H1 (cell line): ENCODE measurements around the gene MEGF9. TPM values are rescaled to one million over a fixed set of nuclear protein-coding genes. Genes with fewer than 3 reads are reported as not detected.

Source experiments
- CTCF ChIA-PET: fragments of 300-600 bp; sonication (Branson Sonifier 250); formaldehyde crosslinking; loops from one replicate; lab custom pipeline; 2021; ENCODE audit not compliant: partially characterized antibody; lab: Charles Lee
- POLR2A ChIA-PET: fragments of 300-600 bp; sonication (Branson Sonifier 250); formaldehyde crosslinking; loops from one replicate; lab custom pipeline; 2021; ENCODE audit warnings: inconsistent platforms; ENCODE audit not compliant: partially characterized antibody; lab: Charles Lee
- DNase-seq, 2 experiments: peaks; one replicate each; pipeline versions ENCODE4 v3.0.0 to v3.0.0-alpha.2; 2010 to 2022; ENCODE audit warnings: low spot score in 2 of 2, low read depth in 1 of 2, mixed read lengths in 1 of 2
- FAIRE-seq: peaks from 2 replicates; lab custom pipeline; 2011; peaks lifted over from hg19 to GRCh38; lab: Jason Lieb, UNC
- H2AFZ ChIP-seq: 2 replicates; pipeline ENCODE4 v1.8.1; 2012; ENCODE audit warnings: low read length, inconsistent platforms
- H2AK5ac ChIP-seq: 2 replicates; pipeline ENCODE4 v1.6.1; 2013; ENCODE audit warnings: low read depth, low read length
- H2BK120ac ChIP-seq: replicated peaks from 2 replicates; pipeline ENCODE3; 2013; ENCODE audit warnings: low read depth, low read length, inconsistent platforms
- H2BK12ac ChIP-seq: 2 replicates; pipeline ENCODE4 v1.6.1; 2013; ENCODE audit warnings: low read depth, low read length
- H2BK15ac ChIP-seq: 2 replicates; pipeline ENCODE4 v1.6.1; 2013; ENCODE audit warnings: low read length
- H2BK20ac ChIP-seq: 2 replicates; pipeline ENCODE4 v1.6.1; 2013; ENCODE audit warnings: low read length
- H2BK5ac ChIP-seq: 2 replicates; pipeline ENCODE4 v1.6.1; 2013; ENCODE audit warnings: low read depth, low read length
- H3K14ac ChIP-seq: 2 replicates; pipeline ENCODE4 v1.6.1; 2013; ENCODE audit warnings: inconsistent platforms; ENCODE audit not compliant: insufficient read length
- H3K18ac ChIP-seq: 2 replicates; pipeline ENCODE4 v1.6.1; 2013; ENCODE audit warnings: low read length; ENCODE audit errors: extremely low read depth
- H3K23ac ChIP-seq: 2 replicates; pipeline ENCODE4 v1.6.1; 2013; ENCODE audit warnings: inconsistent platforms; ENCODE audit not compliant: insufficient read length
- H3K23me2 ChIP-seq: 2 replicates; pipeline ENCODE4 v1.6.1; 2013; ENCODE audit warnings: low read depth, low read length
- H3K27ac ChIP-seq: 2 replicates; pipeline ENCODE4 v1.6.1; 2011; ENCODE audit warnings: low read depth, low read length, inconsistent platforms
- H3K27me3 ChIP-seq, 4 experiments: replicated peaks in 1 of 4; 1 replicate in 1 of 4; 2 replicates in 3 of 4; pipeline versions ENCODE4 v1.6.1 to v1.8.1; 2011 to 2013; ENCODE audit warnings: low read length in 3 of 4, mild to moderate bottlenecking in 3 of 4, inconsistent platforms in 2 of 4, mixed read lengths in 2 of 4, moderate library complexity in 1 of 4; ENCODE audit not compliant: control insufficient read depth in 3 of 4, insufficient read depth in 3 of 4; ENCODE audit errors: extremely low read depth in 1 of 4
- H3K36me3 ChIP-seq, 4 experiments: 2 replicates each; pipeline versions ENCODE4 v1.6.1 to v1.8.1; 2011 to 2013; ENCODE audit warnings: mild to moderate bottlenecking in 4 of 4, low read length in 3 of 4, moderate library complexity in 2 of 4, control low read depth in 1 of 4, inconsistent platforms in 1 of 4; ENCODE audit not compliant: insufficient read depth in 4 of 4, control insufficient read depth in 2 of 4
- H3K4ac ChIP-seq: replicated peaks from 2 replicates; pipeline ENCODE3; 2013; ENCODE audit warnings: low read length, low read depth, mixed read lengths, inconsistent platforms; ENCODE audit not compliant: insufficient read length
- H3K4me1 ChIP-seq, 4 experiments: replicated peaks in 1 of 4; 1 replicate in 1 of 4; 2 replicates in 3 of 4; pipeline versions ENCODE4 v1.6.1 to v1.8.1; 2011 to 2013; ENCODE audit warnings: low read length in 3 of 4, inconsistent platforms in 2 of 4, mixed read lengths in 1 of 4; ENCODE audit not compliant: insufficient read depth in 4 of 4, control insufficient read depth in 3 of 4
- H3K4me2 ChIP-seq, 2 experiments: 2 replicates each; pipeline versions ENCODE4 v1.6.1 to v1.8.1; 2011 to 2013; ENCODE audit warnings: low read depth in 2 of 2, low read length in 2 of 2, control low read depth in 1 of 2, inconsistent platforms in 1 of 2, mild to moderate bottlenecking in 1 of 2; ENCODE audit not compliant: insufficient read depth in 1 of 2
- H3K4me3 ChIP-seq, 4 experiments: fragments of 200-600, 300-600 bp in 1 of 4; sonication (generic), shearing (Covaris generic), sonication (Bioruptor Twin) in 1 of 4; 2 replicates each; pipeline versions ENCODE4 v1.5.1 to v1.8.1; 2011 to 2016; ENCODE audit warnings: low read length in 4 of 4, low read depth in 3 of 4, control low read depth in 2 of 4, inconsistent platforms in 2 of 4, mild to moderate bottlenecking in 2 of 4, mixed read lengths in 1 of 4, moderate library complexity in 1 of 4; ENCODE audit not compliant: insufficient read depth in 2 of 4; ENCODE audit errors: extremely low read depth in 1 of 4
- H3K56ac ChIP-seq: replicated peaks from 2 replicates; pipeline ENCODE3; 2013; ENCODE audit warnings: low read depth, mild to moderate bottlenecking, mixed read lengths, low read length, inconsistent platforms; ENCODE audit not compliant: insufficient read length
- H3K79me1 ChIP-seq: 2 replicates; pipeline ENCODE4 v1.6.1; 2013; ENCODE audit warnings: low read depth, low read length, control low read depth
- H3K79me2 ChIP-seq, 2 experiments: 2 replicates each; pipeline versions ENCODE4 v1.6.1 to v1.8.1; 2012 to 2013; ENCODE audit warnings: low read length in 2 of 2, mild to moderate bottlenecking in 2 of 2, inconsistent platforms in 1 of 2; ENCODE audit not compliant: insufficient read depth in 2 of 2, control insufficient read depth in 1 of 2
- H3K9ac ChIP-seq, 4 experiments: replicated peaks in 1 of 4; 1 replicate in 1 of 4; 2 replicates in 3 of 4; pipeline versions ENCODE4 v1.6.1 to v1.8.1; 2011 to 2013; ENCODE audit warnings: low read depth in 3 of 4, low read length in 3 of 4, control low read depth in 2 of 4, mild to moderate bottlenecking in 2 of 4, moderate library complexity in 2 of 4, inconsistent platforms in 1 of 4; ENCODE audit errors: extremely low read depth in 1 of 4
- H3K9me3 ChIP-seq, 2 experiments: 2 replicates each; pipeline versions ENCODE4 v1.6.1 to v1.8.1; 2012 to 2013; ENCODE audit warnings: mild to moderate bottlenecking in 2 of 2, moderate library complexity in 2 of 2, control low read depth in 1 of 2, inconsistent platforms in 1 of 2, low read depth in 1 of 2, low read length in 1 of 2, mixed read lengths in 1 of 2; ENCODE audit not compliant: insufficient read depth in 2 of 2
- H4K20me1 ChIP-seq, 2 experiments: replicated peaks in 1 of 2; 2 replicates each; pipeline versions ENCODE3 to v1.8.1; 2011 to 2013; ENCODE audit warnings: inconsistent platforms in 2 of 2, low read length in 2 of 2, mild to moderate bottlenecking in 1 of 2; ENCODE audit not compliant: insufficient read depth in 2 of 2, control insufficient read depth in 1 of 2
- H4K5ac ChIP-seq: 2 replicates; pipeline ENCODE4 v1.6.1; 2013; ENCODE audit warnings: low read length, low read depth, mixed read lengths, inconsistent platforms; ENCODE audit not compliant: insufficient read length
- H4K8ac ChIP-seq: 2 replicates; pipeline ENCODE4 v1.8.0; 2013; ENCODE audit warnings: mild to moderate bottlenecking, moderate library complexity, low read length, inconsistent platforms; ENCODE audit not compliant: insufficient read depth; ENCODE audit errors: extremely low read depth
- H4K91ac ChIP-seq: replicated peaks from 2 replicates; pipeline ENCODE3; 2013; ENCODE audit warnings: low read length, mixed read lengths, inconsistent platforms; ENCODE audit not compliant: insufficient read length
- BACH1 ChIP-seq: IDR thresholded peaks from 2 replicates; pipeline ENCODE4 v1.6.1; 2012; ENCODE audit warnings: low read length, improper control_type of control experiment
- BRCA1 ChIP-seq: IDR thresholded peaks from 2 replicates; pipeline ENCODE4 v1.6.1; 2012; ENCODE audit warnings: low read depth, low read length, improper control_type of control experiment
- CREB1 ChIP-seq: IDR thresholded peaks from 2 replicates; pipeline ENCODE4 v1.6.1; 2012; ENCODE audit warnings: inconsistent platforms
- CTBP2 ChIP-seq: IDR thresholded peaks from 2 replicates; pipeline ENCODE4 v1.7.0; 2011; ENCODE audit warnings: borderline replicate concordance, mild to moderate bottlenecking, moderate library complexity, mixed read lengths, low read length; ENCODE audit not compliant: insufficient read depth, insufficient read length
- EGR1 ChIP-seq: IDR thresholded peaks from 2 replicates; pipeline ENCODE4 v1.6.1; 2011; ENCODE audit warnings: low read depth, low read length, borderline replicate concordance
- FOSL1 ChIP-seq: IDR thresholded peaks from 2 replicates; pipeline ENCODE4 v1.6.1; 2011; ENCODE audit warnings: mild to moderate bottlenecking, low read depth, low read length, moderate library complexity; ENCODE audit not compliant: insufficient read depth
- JUND ChIP-seq: IDR thresholded peaks from 2 replicates; pipeline ENCODE4 v1.6.1; 2011; ENCODE audit warnings: mild to moderate bottlenecking, improper control_type of control experiment, low read length
- RAD21 ChIP-seq, 2 experiments: IDR thresholded peaks in 1 of 2; conservative IDR thresholded peaks in 1 of 2; 2 replicates each; pipeline ENCODE4 v1.6.1; 2011; ENCODE audit warnings: low read depth in 2 of 2, low read length in 2 of 2, improper control_type of control experiment in 1 of 2, inconsistent platforms in 1 of 2, mild to moderate bottlenecking in 1 of 2, moderate library complexity in 1 of 2
- RXRA ChIP-seq: IDR thresholded peaks from 2 replicates; pipeline ENCODE4 v1.6.1; 2011; ENCODE audit warnings: low read depth, mild to moderate bottlenecking, low read length, moderate library complexity; ENCODE audit not compliant: insufficient read depth
- polyA plus RNA-seq, 7 experiments: library from polyadenylated mRNA; depleted of rRNA in 3 of 7; stranded (reverse) in 5 of 7; unstranded in 2 of 7; fragments of >200 nt in 5 of 7; fragments of 200-250 nt in 2 of 7; gene quantifications; 1 replicate in 5 of 7; 2 replicates in 1 of 7; 4 replicates in 1 of 7; pipeline versions ENCODE4 v1.2.1 to v1.2.3, GENCODE V29; 2011 to 2013; ENCODE audit warnings: missing spikeins in 2 of 7, mixed read lengths in 2 of 7
- total RNA-seq: library from RNA; stranded (reverse); fragmentation: NEBNext Ultra II Directional; extraction: Animal tissue kit (Norgen Biotek cat#: 25700); gene quantifications from 2 replicates; pipeline ENCODE4 v1.2.1, GENCODE V29; 2021
- TF ChIP-seq, protein P1 (sequence below), 3 experiments: IDR thresholded peaks; 1 replicate in 2 of 3; 2 replicates in 1 of 3; pipeline versions ENCODE4 v1.5.1 to v1.6.1; 2011; ENCODE audit warnings: low read length in 3 of 3, mild to moderate bottlenecking in 3 of 3, inconsistent platforms in 2 of 3, low read depth in 1 of 3, moderate library complexity in 1 of 3; ENCODE audit not compliant: insufficient read depth in 1 of 3; ENCODE audit errors: control extremely low read depth in 1 of 3

The MEGF9 gene
- total and polyA plus RNA-seq, 2 of the 8 experiments (the other 6 are each of a cell fraction or from before 2014, with no cell fraction given) = 0.45 to 1.8 TPM

DNA sequence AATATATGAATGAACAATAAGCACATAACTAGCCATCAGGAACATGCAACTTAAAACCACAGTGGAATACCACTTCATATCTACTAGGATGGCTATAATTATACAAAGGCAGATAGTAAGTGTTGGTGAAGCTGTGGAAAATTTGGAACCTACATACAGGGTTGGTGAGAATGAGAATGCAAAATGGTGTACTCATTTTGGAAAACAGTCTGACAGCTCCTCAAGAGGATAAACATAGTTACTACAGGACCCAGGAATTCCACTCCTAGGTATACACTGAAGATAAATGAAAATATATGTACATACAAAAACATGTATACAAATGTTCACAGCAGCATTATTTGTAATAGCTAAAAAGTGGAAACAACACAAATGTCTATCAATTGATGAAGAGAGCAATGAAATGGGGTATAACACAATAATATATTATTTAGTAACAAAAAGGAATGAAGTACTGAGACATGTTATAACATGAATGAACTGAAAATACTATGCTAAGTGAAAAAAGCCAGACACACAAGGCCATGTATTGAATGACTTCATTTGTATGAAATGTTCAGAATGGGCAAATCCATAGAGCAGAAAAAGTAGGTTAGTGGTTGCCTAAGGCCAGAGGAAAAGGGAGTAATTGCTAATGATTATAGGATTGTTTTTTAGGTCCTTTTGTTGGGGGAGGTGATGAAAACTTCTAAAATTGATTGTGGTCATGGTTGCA is 103.1 kb downstream of the MEGF9 start:
- Histone ChIP-seq H4K5ac (no peak overlapping the region), H3K36me3 (no peaks in the 10 kb centered on the region), H3K27ac (no peak overlapping the region), H3K23ac (no peak overlapping the region), H3K4me2 (no peak overlapping the region), H3K18ac (no peak overlapping the region), H2BK12ac (no peak overlapping the region), H2AK5ac (no peak overlapping the region), H2AFZ (no peak overlapping the region), H3K9ac (no peak overlapping the region), H2BK15ac (no peak overlapping the region), H4K20me1 (no peaks in the 10 kb centered on the region), H3K4ac (no peak overlapping the region), H3K79me2 (no peaks in the 10 kb centered on the region), H3K4me1 (no peaks in the 10 kb centered on the region), H2BK5ac (no peak overlapping the region), H3K56ac (no peak overlapping the region), H3K23me2 (no peaks in the 10 kb centered on the region), H2BK20ac (no peak overlapping the region), H3K27me3 (no peaks in the 10 kb centered on the region), H4K8ac (no peak overlapping the region), H4K91ac (no peak overlapping the region), H2BK120ac (no peak overlapping the region), H3K4me3 (no peak overlapping the region), H3K79me1 (no peaks in the 10 kb centered on the region), H3K9me3 (no peaks in the 10 kb centered on the region), H3K14ac (no peak overlapping the region)
- DNase-seq = no peak
- POLR2A ChIA-PET = no interaction called here
- CTCF ChIA-PET = interaction anchor here (0.6 to 2.8 kb wide), 14 partner anchors 9 to 257 kb away, joined by 3 to 15 read pairs (median 4); no protein-coding TSS in a partner anchor
- TF ChIP-seq RXRA (no peak), BRCA1 (no peak), RAD21 (IDR thresholded peaks at IDR 0.05 in 1 of 2, conservative IDR thresholded peaks at IDR 0.05 in 1 of 2; ENCODE audit: low read depth in 2 of 2, low read length in 2 of 2) (peak in 1 of 2 experiments; percentile 16; a peak in 1 of 4 replicates), CREB1 (no peak), CTBP2 (no peak), EGR1 (no peak), JUND (no peak), FOSL1 (no peak), BACH1 (no peak)
- TF ChIP-seq, protein P1, sequence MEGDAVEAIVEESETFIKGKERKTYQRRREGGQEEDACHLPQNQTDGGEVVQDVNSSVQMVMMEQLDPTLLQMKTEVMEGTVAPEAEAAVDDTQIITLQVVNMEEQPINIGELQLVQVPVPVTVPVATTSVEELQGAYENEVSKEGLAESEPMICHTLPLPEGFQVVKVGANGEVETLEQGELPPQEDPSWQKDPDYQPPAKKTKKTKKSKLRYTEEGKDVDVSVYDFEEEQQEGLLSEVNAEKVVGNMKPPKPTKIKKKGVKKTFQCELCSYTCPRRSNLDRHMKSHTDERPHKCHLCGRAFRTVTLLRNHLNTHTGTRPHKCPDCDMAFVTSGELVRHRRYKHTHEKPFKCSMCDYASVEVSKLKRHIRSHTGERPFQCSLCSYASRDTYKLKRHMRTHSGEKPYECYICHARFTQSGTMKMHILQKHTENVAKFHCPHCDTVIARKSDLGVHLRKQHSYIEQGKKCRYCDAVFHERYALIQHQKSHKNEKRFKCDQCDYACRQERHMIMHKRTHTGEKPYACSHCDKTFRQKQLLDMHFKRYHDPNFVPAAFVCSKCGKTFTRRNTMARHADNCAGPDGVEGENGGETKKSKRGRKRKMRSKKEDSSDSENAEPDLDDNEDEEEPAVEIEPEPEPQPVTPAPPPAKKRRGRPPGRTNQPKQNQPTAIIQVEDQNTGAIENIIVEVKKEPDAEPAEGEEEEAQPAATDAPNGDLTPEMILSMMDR (IDR thresholded peaks at IDR 0.05; ENCODE audit: control extremely low read depth in 1 of 3, insufficient read depth in 1 of 3, low read depth in 1 of 3, low read length in 3 of 3) = peak in 1 of 3 experiments; percentile 11; a peak in 2 of 4 replicates
- FAIRE-seq = no peak
